SK-N-SH treated with all-trans-retinoic acid at 6 μM for 48 hours (cell line): Measurements from ENCODE around the gene ATG4C.

Experiments used
- ATAC-seq: fragments of 200-7000 bp; cut with Tn5 transposase; 3 replicates; pipeline ENCODE4 v1.9.1; 2020; ENCODE audit warnings: mild to moderate bottlenecking, moderate library complexity
- BACH2 ChIP-seq: fragments of 250-450 bp; sonication (Bioruptor Pico); IDR thresholded peaks from 2 replicates; pipeline ENCODE4 v1.9.0; 2021; ENCODE audit warnings: mild to moderate bottlenecking, borderline replicate concordance
- CSDC2 ChIP-seq: fragments of 250-450 bp; sonication (Bioruptor Pico); IDR thresholded peaks from 2 replicates; pipeline ENCODE4 v1.5.0; 2020; ENCODE audit warnings: mild to moderate bottlenecking, moderate library complexity
- ESRRG ChIP-seq: fragments of 250-450 bp; sonication (Bioruptor Pico); IDR thresholded peaks from 2 replicates; pipeline ENCODE4 v1.6.1; 2021; ENCODE audit warnings: mild to moderate bottlenecking
- GLIS3 ChIP-seq: fragments of 250-450 bp; sonication (Bioruptor Pico); IDR thresholded peaks from 2 replicates; pipeline ENCODE4 v1.5.0; 2020; ENCODE audit warnings: mild to moderate bottlenecking, moderate library complexity
- ISL1 ChIP-seq: fragments of 250-450 bp; sonication (Bioruptor Pico); IDR thresholded peaks from 2 replicates; pipeline ENCODE4 v2.1.2; 2022; ENCODE audit warnings: mild to moderate bottlenecking, moderate library complexity
- OSR1 ChIP-seq: fragments of 250-450 bp; sonication (Bioruptor Pico); IDR thresholded peaks from 2 replicates; pipeline ENCODE4 v1.8.0; 2022; ENCODE audit warnings: moderate library complexity, mild to moderate bottlenecking, inconsistent platforms
- PPARA ChIP-seq: fragments of 250-450 bp; sonication (Bioruptor Pico); IDR thresholded peaks from 2 replicates; pipeline ENCODE4 v1.5.0; 2020; ENCODE audit warnings: mild to moderate bottlenecking, borderline replicate concordance
- RARB ChIP-seq: fragments of 250-450 bp; sonication (Bioruptor Pico); IDR thresholded peaks from 2 replicates; pipeline ENCODE4 v1.8.0; 2021; ENCODE audit warnings: mild to moderate bottlenecking, moderate library complexity
- SNAI2 ChIP-seq: fragments of 250-450 bp; sonication (Bioruptor Pico); IDR thresholded peaks from 2 replicates; pipeline ENCODE4 v1.5.0; 2020; ENCODE audit warnings: mild to moderate bottlenecking, moderate library complexity
- TCF4 ChIP-seq: fragments of 250-450 bp; sonication (Bioruptor Pico); IDR thresholded peaks from 2 replicates; pipeline ENCODE4 v1.8.0; 2021; ENCODE audit warnings: mild to moderate bottlenecking, moderate library complexity, borderline replicate concordance
- TOX ChIP-seq: fragments of 250-450 bp; sonication (Bioruptor Pico); IDR thresholded peaks from 2 replicates; pipeline ENCODE4 v1.8.0; 2021; ENCODE audit warnings: mild to moderate bottlenecking, moderate library complexity, borderline replicate concordance
- ZC3H10 ChIP-seq: fragments of 250-450 bp; sonication (Bioruptor Pico); IDR thresholded peaks from 2 replicates; pipeline ENCODE4 v1.5.1; 2021; ENCODE audit warnings: mild to moderate bottlenecking, moderate library complexity
- ZFP3 ChIP-seq: fragments of 250-450 bp; sonication (Bioruptor Pico); IDR thresholded peaks from 2 replicates; pipeline ENCODE4 v1.5.0; 2020; ENCODE audit warnings: mild to moderate bottlenecking, moderate library complexity
- ZFP30 ChIP-seq: fragments of 450-650 bp; formaldehyde crosslinking; IDR thresholded peaks from 2 replicates; pipeline ENCODE4 v1.5.0; 2022; ENCODE audit warnings: mild to moderate bottlenecking, moderate library complexity
- ZNF70 ChIP-seq: fragments of 450-650 bp; formaldehyde crosslinking; IDR thresholded peaks from 2 replicates; pipeline ENCODE4 v1.5.0; 2020; ENCODE audit warnings: mild to moderate bottlenecking, moderate library complexity
- ZNF8 ChIP-seq: fragments of 450-650 bp; formaldehyde crosslinking; IDR thresholded peaks from 2 replicates; pipeline ENCODE4 v1.5.0; 2020; ENCODE audit warnings: mild to moderate bottlenecking, moderate library complexity
- TF ChIP-seq, protein P1 (sequence below): fragments of 250-450 bp; sonication (Bioruptor Pico); IDR thresholded peaks from 2 replicates; pipeline ENCODE4 v1.5.0; 2020; ENCODE audit warnings: mild to moderate bottlenecking, moderate library complexity
- TF ChIP-seq, protein P2 (sequence below): fragments of 250-450 bp; sonication (Bioruptor Pico); IDR thresholded peaks from 2 replicates; pipeline ENCODE4 v1.8.0; 2021; ENCODE audit warnings: low read depth, mild to moderate bottlenecking, moderate library complexity, borderline replicate concordance
- TF ChIP-seq, protein P3 (sequence below): fragments of 250-450 bp; sonication (Bioruptor Pico); IDR thresholded peaks from 2 replicates; pipeline ENCODE4 v1.5.1; 2020; ENCODE audit warnings: low read depth, mild to moderate bottlenecking, moderate library complexity
- TF ChIP-seq, protein P4 (sequence below): fragments of 250-450 bp; sonication (Bioruptor Pico); IDR thresholded peaks from 2 replicates; pipeline ENCODE4 v1.8.0; 2020; ENCODE audit warnings: mild to moderate bottlenecking, moderate library complexity, borderline replicate concordance
- TF ChIP-seq, protein P5 (sequence below): fragments of 250-450 bp; sonication (Bioruptor Pico); IDR thresholded peaks from 2 replicates; pipeline ENCODE4 v1.5.1; 2021; ENCODE audit warnings: mild to moderate bottlenecking, moderate library complexity

ATG4C gene

DNA sequence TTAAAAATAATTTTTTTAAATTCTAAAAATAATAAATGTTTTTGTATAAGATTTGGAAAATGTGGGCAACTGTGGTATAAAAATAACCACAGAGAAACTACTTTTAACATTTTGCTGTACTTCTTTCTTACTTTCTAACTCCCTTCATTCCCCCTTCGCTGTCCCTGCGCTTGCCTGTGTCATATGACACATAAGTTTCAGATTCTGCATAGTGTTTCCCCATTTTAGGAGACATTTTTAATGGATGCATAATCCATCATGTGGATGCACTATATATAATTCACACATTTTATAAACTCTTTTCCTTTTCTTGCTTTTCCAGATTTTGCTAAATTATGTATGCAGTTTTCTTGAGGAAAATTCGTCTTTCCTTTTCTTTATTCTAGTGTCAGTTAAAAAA, 16.3 kb downstream of the ATG4C start:
- ATAC-seq, result no peak
- TF ChIP-seq RARB (no peak), TCF4 (no peak), ZNF70 (CRISPR knock-in tag) (no peak), ZNF8 (CRISPR knock-in tag) (no peak), ZC3H10 (CRISPR knock-in tag) (no peak), OSR1 (CRISPR knock-in tag) (no peak), GLIS3 (CRISPR knock-in tag) (no peak), ZFP30 (no peak), CSDC2 (CRISPR knock-in tag) (no peak), SNAI2 (CRISPR knock-in tag) (no peak)
- TF ChIP-seq, protein P1, sequence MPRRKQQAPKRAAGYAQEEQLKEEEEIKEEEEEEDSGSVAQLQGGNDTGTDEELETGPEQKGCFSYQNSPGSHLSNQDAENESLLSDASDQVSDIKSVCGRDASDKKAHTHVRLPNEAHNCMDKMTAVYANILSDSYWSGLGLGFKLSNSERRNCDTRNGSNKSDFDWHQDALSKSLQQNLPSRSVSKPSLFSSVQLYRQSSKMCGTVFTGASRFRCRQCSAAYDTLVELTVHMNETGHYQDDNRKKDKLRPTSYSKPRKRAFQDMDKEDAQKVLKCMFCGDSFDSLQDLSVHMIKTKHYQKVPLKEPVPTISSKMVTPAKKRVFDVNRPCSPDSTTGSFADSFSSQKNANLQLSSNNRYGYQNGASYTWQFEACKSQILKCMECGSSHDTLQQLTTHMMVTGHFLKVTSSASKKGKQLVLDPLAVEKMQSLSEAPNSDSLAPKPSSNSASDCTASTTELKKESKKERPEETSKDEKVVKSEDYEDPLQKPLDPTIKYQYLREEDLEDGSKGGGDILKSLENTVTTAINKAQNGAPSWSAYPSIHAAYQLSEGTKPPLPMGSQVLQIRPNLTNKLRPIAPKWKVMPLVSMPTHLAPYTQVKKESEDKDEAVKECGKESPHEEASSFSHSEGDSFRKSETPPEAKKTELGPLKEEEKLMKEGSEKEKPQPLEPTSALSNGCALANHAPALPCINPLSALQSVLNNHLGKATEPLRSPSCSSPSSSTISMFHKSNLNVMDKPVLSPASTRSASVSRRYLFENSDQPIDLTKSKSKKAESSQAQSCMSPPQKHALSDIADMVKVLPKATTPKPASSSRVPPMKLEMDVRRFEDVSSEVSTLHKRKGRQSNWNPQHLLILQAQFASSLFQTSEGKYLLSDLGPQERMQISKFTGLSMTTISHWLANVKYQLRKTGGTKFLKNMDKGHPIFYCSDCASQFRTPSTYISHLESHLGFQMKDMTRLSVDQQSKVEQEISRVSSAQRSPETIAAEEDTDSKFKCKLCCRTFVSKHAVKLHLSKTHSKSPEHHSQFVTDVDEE (CRISPR knock-in tag), result no peak
- TF ChIP-seq, protein P2, sequence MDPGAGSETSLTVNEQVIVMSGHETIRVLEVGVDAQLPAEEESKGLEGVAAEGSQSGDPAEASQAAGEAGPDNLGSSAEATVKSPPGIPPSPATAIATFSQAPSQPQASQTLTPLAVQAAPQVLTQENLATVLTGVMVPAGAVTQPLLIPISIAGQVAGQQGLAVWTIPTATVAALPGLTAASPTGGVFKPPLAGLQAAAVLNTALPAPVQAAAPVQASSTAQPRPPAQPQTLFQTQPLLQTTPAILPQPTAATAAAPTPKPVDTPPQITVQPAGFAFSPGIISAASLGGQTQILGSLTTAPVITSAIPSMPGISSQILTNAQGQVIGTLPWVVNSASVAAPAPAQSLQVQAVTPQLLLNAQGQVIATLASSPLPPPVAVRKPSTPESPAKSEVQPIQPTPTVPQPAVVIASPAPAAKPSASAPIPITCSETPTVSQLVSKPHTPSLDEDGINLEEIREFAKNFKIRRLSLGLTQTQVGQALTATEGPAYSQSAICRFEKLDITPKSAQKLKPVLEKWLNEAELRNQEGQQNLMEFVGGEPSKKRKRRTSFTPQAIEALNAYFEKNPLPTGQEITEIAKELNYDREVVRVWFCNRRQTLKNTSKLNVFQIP (CRISPR knock-in tag), result no peak
- TF ChIP-seq, protein P3, sequence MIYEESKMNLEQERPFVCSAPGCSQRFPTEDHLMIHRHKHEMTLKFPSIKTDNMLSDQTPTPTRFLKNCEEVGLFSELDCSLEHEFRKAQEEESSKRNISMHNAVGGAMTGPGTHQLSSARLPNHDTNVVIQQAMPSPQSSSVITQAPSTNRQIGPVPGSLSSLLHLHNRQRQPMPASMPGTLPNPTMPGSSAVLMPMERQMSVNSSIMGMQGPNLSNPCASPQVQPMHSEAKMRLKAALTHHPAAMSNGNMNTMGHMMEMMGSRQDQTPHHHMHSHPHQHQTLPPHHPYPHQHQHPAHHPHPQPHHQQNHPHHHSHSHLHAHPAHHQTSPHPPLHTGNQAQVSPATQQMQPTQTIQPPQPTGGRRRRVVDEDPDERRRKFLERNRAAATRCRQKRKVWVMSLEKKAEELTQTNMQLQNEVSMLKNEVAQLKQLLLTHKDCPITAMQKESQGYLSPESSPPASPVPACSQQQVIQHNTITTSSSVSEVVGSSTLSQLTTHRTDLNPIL (CRISPR knock-in tag), result no peak
- TF ChIP-seq, protein P4, sequence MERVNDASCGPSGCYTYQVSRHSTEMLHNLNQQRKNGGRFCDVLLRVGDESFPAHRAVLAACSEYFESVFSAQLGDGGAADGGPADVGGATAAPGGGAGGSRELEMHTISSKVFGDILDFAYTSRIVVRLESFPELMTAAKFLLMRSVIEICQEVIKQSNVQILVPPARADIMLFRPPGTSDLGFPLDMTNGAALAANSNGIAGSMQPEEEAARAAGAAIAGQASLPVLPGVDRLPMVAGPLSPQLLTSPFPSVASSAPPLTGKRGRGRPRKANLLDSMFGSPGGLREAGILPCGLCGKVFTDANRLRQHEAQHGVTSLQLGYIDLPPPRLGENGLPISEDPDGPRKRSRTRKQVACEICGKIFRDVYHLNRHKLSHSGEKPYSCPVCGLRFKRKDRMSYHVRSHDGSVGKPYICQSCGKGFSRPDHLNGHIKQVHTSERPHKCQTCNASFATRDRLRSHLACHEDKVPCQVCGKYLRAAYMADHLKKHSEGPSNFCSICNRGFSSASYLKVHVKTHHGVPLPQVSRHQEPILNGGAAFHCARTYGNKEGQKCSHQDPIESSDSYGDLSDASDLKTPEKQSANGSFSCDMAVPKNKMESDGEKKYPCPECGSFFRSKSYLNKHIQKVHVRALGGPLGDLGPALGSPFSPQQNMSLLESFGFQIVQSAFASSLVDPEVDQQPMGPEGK, result no peak

DNA sequence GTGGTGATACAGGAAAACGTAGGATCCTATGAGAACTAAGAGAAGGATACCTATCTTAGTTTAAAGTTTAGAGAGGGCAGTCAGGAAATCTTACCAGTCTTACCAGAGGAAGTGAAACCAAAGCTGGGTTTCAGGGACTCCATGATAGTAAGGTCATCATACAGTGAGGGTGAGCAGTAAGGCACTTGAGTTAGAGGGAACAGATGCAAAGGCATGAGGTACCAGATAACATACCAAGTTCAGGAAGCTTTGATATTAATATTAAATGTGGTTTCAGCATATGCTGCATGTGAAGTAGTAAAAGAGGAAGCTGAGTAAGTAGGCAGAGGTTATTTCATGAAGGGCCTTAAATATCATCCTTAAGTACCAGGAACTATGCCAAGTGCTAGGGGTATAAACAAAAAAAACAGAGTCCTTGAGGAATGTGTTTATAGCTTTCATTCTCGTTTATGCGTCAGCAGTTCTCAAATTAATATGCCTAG, 16.9 kb downstream of the ATG4C start:
- TF ChIP-seq OSR1 (CRISPR knock-in tag) (no peak), TCF4 (no peak), PPARA (no peak), TOX (CRISPR knock-in tag) (no peak), SNAI2 (CRISPR knock-in tag) (no peak), ZFP3 (CRISPR knock-in tag) (no peak), RARB (no peak), ESRRG (CRISPR knock-in tag) (no peak), BACH2 (no peak), ZFP30 (no peak), ISL1 (no peak), ZNF8 (CRISPR knock-in tag) (no peak), ZNF70 (CRISPR knock-in tag) (no peak)
- TF ChIP-seq, protein P3 (CRISPR knock-in tag), result no peak
- TF ChIP-seq, protein P1 (CRISPR knock-in tag), result no peak
- TF ChIP-seq, protein P5, sequence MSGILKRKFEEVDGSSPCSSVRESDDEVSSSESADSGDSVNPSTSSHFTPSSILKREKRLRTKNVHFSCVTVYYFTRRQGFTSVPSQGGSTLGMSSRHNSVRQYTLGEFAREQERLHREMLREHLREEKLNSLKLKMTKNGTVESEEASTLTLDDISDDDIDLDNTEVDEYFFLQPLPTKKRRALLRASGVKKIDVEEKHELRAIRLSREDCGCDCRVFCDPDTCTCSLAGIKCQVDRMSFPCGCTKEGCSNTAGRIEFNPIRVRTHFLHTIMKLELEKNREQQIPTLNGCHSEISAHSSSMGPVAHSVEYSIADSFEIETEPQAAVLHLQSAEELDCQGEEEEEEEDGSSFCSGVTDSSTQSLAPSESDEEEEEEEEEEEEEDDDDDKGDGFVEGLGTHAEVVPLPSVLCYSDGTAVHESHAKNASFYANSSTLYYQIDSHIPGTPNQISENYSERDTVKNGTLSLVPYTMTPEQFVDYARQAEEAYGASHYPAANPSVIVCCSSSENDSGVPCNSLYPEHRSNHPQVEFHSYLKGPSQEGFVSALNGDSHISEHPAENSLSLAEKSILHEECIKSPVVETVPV (CRISPR knock-in tag), result no peak
- TF ChIP-seq, protein P4, result no peak
- TF ChIP-seq, protein P2 (CRISPR knock-in tag), result no peak
- ATAC-seq, result no peak
